GM12878 (cell line): ENCODE results near the gene CD244. TPM values are rescaled to one million over a fixed set of nuclear protein-coding genes. Genes with fewer than 3 reads are reported as not detected.

Experiments used
- ATAC-seq: fragments of 200-7000 bp; cut with Tn5 transposase; 3 replicates; pipeline ENCODE4 v1.9.1; 2020; ENCODE audit warnings: mild to moderate bottlenecking, moderate library complexity
- BruUV-seq: library from RNA; stranded (reverse); fragments of 400-500 nt; replicated peaks from 2 replicates; lab custom pipeline; 2021; lab: Mats Ljungman, UMichigan
- CTCF ChIA-PET: fragments of 300-600 bp; sonication (Branson Sonifier 250); formaldehyde crosslinking; extraction: SDS; loops from one replicate; lab custom pipeline; 2021; ENCODE audit warnings: inconsistent platforms; lab: Yijun Ruan, JAX
- POLR2A ChIA-PET: fragments of 350-600 bp; formaldehyde crosslinking; extraction: SDS; loops from one replicate; lab custom pipeline; 2021; ENCODE audit warnings: inconsistent platforms; lab: Charles Lee
- RAD21 ChIA-PET: fragments of 300-600 bp; sonication (Branson Sonifier 250); formaldehyde crosslinking; loops from one replicate; lab custom pipeline; 2023; ENCODE audit warnings: antibody characterized with exemption; ENCODE audit not compliant: unreplicated experiment; lab: Charles Lee
- SMC1A ChIA-PET: fragments of 300-600 bp; sonication (Branson Sonifier 250); formaldehyde crosslinking; loops from one replicate; lab custom pipeline; 2023; ENCODE audit not compliant: unreplicated experiment, uncharacterized antibody; lab: Charles Lee
- DNase-seq: peaks from one replicate; pipeline ENCODE4 v3.0.0-alpha.2; 2011; ENCODE audit warnings: low read depth, low spot score
- FAIRE-seq: peaks from 3 replicates; lab custom pipeline; 2011; peaks lifted over from hg19 to GRCh38; lab: Jason Lieb, UNC
- H2AFZ ChIP-seq: 2 replicates; pipeline ENCODE4 v1.6.0; 2011; ENCODE audit warnings: low read depth, low read length, control low read depth; ENCODE audit not compliant: control insufficient read depth
- H3K27ac ChIP-seq: 2 replicates; pipeline ENCODE4 v1.5.1; 2011; ENCODE audit warnings: control low read depth; ENCODE audit not compliant: control insufficient read depth, insufficient read depth
- H3K27me3 ChIP-seq, 2 experiments: replicated peaks in 1 of 2; 2 replicates each; pipeline versions ENCODE4 v1.6.0 to v1.6.1; 2011; ENCODE audit warnings: low read length in 1 of 2; ENCODE audit not compliant: control insufficient read depth in 2 of 2, insufficient read depth in 2 of 2
- H3K36me3 ChIP-seq, 2 experiments: 2 replicates each; pipeline ENCODE4 v1.5.1; 2011; ENCODE audit warnings: low read length in 1 of 2; ENCODE audit not compliant: control insufficient read depth in 2 of 2, insufficient read depth in 2 of 2
- H3K4me1 ChIP-seq: 2 replicates; pipeline ENCODE4 v1.6.1; 2011; ENCODE audit warnings: mild to moderate bottlenecking, low read length, moderate library complexity, mixed read lengths; ENCODE audit not compliant: control insufficient read depth, insufficient read depth
- H3K4me2 ChIP-seq: 2 replicates; pipeline ENCODE4 v1.6.0; 2011; ENCODE audit warnings: control low read depth; ENCODE audit not compliant: control insufficient read depth, insufficient read depth
- H3K4me3 ChIP-seq: fragments of 200-600 bp; sonication (generic); 2 replicates; pipeline ENCODE4 v1.5.1; 2016
- H3K79me2 ChIP-seq: 2 replicates; pipeline ENCODE4 v1.6.0; 2011; ENCODE audit warnings: low read length; ENCODE audit not compliant: control insufficient read depth, insufficient read depth
- H3K9ac ChIP-seq: 2 replicates; pipeline ENCODE4 v1.8.0; 2011; ENCODE audit warnings: low read length, control low read depth, mixed read lengths; ENCODE audit not compliant: control insufficient read depth, insufficient read depth
- H3K9me3 ChIP-seq: replicated peaks from 3 replicates; pipeline ENCODE4 v1.5.1; 2011; ENCODE audit warnings: mild to moderate bottlenecking, low read length; ENCODE audit not compliant: control insufficient read depth, insufficient read depth
- H4K20me1 ChIP-seq: 2 replicates; pipeline ENCODE4 v1.6.0; 2011; ENCODE audit not compliant: control insufficient read depth, insufficient read depth
- BMI1 ChIP-seq: fragments of 450-650 bp; IDR thresholded peaks from 2 replicates; pipeline ENCODE4 v1.6.1; 2016; ENCODE audit warnings: mild to moderate bottlenecking, moderate library complexity, borderline replicate concordance
- ETV6 ChIP-seq, 2 experiments: fragments of 450-650 bp in 1 of 2; IDR thresholded peaks in 1 of 2; conservative IDR thresholded peaks in 1 of 2; 2 replicates each; pipeline ENCODE4 v1.6.1; 2014; ENCODE audit warnings: antibody characterized with exemption in 1 of 2, borderline replicate concordance in 1 of 2, low read depth in 1 of 2, mild to moderate bottlenecking in 1 of 2, moderate library complexity in 1 of 2
- FOS ChIP-seq: IDR thresholded peaks from 3 replicates; pipeline ENCODE4 v1.6.1; 2011; ENCODE audit warnings: borderline replicate concordance; ENCODE audit not compliant: insufficient read length; ENCODE audit errors: extremely low read depth
- IKZF2 ChIP-seq, 2 experiments: fragments of 450-650 bp; IDR thresholded peaks; 2 replicates each; pipeline ENCODE4 v1.6.1; 2017; ENCODE audit warnings: mild to moderate bottlenecking in 2 of 2, moderate library complexity in 2 of 2
- LARP7 ChIP-seq: fragments of 450-650 bp; IDR thresholded peaks from 2 replicates; pipeline ENCODE4 v1.6.1; 2017; ENCODE audit warnings: mild to moderate bottlenecking
- MEF2B ChIP-seq: fragments of 450-650 bp; IDR thresholded peaks from 2 replicates; pipeline ENCODE4 v1.6.1; 2018; ENCODE audit warnings: mild to moderate bottlenecking, moderate library complexity; ENCODE audit not compliant: partially characterized antibody, poor library complexity, severe bottlenecking
- POU2F2 ChIP-seq: IDR thresholded peaks from 3 replicates; pipeline ENCODE4 v1.6.1; 2011; ENCODE audit warnings: low read depth, mild to moderate bottlenecking, low read length, borderline replicate concordance
- RCOR1 ChIP-seq: conservative IDR thresholded peaks from 2 replicates; pipeline ENCODE4 v1.6.1; 2012; ENCODE audit warnings: low read depth, low read length, improper control_type of control experiment
- SMAD5 ChIP-seq: IDR thresholded peaks from 2 replicates; pipeline ENCODE4 v1.6.1; 2016; ENCODE audit warnings: antibody characterized with exemption, low read depth
- STAT3 ChIP-seq: IDR thresholded peaks from 2 replicates; pipeline ENCODE4 v1.6.1; 2011; ENCODE audit warnings: low read depth, low read length, improper control_type of control experiment
- TARDBP ChIP-seq: IDR thresholded peaks from 2 replicates; pipeline ENCODE4 v1.6.1; 2016; ENCODE audit warnings: borderline replicate concordance
- YBX1 ChIP-seq: fragments of 450-650 bp; IDR thresholded peaks from 2 replicates; pipeline ENCODE4 v1.6.1; 2016; ENCODE audit warnings: antibody characterized with exemption
- WGBS: methylation state at CpG from one replicate; pipeline ENCODE4 v1.1.6; 2016; ENCODE audit warnings: low lambda C conversion rate; ENCODE audit not compliant: insufficient replicate concordance, insufficient coverage; ENCODE audit errors: missing lambda C conversion rate; 5-methylcytosine and 5-hydroxymethylcytosine counted together
- in situ Hi-C: fragments of 300-500 bp; cut with MboI; formaldehyde crosslinking; loops from 9 replicates; pipeline ENCODE4 v1.14.3; 2018; ENCODE audit warnings: mixed read lengths
- intact Hi-C: fragments of 100-400 bp; cut with micrococcal nuclease; formaldehyde crosslinking; loops from one replicate; pipeline ENCODE4 v1.14.2; 2022; ENCODE audit not compliant: unreplicated experiment
- polyA plus RNA-seq, 11 experiments: library from polyadenylated mRNA; depleted of rRNA in 4 of 11; unstranded in 6 of 11; stranded (reverse) in 5 of 11; fragments of >200 nt; fragmentation: Nextera tagmentation in 4 of 11; fragmentation: Illumina TruSeq in 1 of 11; extraction: Ambion mirVana in 4 of 11; extraction: Trizol in 1 of 11; gene quantifications; 1 replicate in 1 of 11; 2 replicates in 10 of 11; pipeline versions ENCODE4 v1.2.1 to v1.2.3, GENCODE V29; 2011 to 2016; ENCODE audit warnings: inconsistent platforms in 2 of 11, missing spikeins in 2 of 11, low read depth in 1 of 11
- total RNA-seq, 4 experiments: library from RNA; depleted of rRNA in 3 of 4; stranded (reverse); fragments of >200 nt in 3 of 4; fragmentation: Illumina TruSeq in 1 of 4; extraction: Trizol in 1 of 4; gene quantifications; 2 replicates each; pipeline versions ENCODE4 v1.2.1 to v1.2.3, GENCODE V29; 2013 to 2021
- TF ChIP-seq, protein P1 (sequence below): fragments of 450-650 bp; IDR thresholded peaks from 2 replicates; pipeline ENCODE4 v1.6.1; 2018; ENCODE audit warnings: borderline replicate concordance, mild to moderate bottlenecking; ENCODE audit not compliant: partially characterized antibody
- TF ChIP-seq, protein P2 (sequence below): fragments of 450-650 bp; IDR thresholded peaks from 2 replicates; pipeline ENCODE4 v1.6.1; 2014; ENCODE audit warnings: mild to moderate bottlenecking

Gene CD244
- total and polyA plus RNA-seq, 10 of the 15 experiments (the other 5 are each of a cell fraction or from before 2014, with no cell fraction given) = 0.24 to 13.6 (median 0.73) TPM

DNA sequence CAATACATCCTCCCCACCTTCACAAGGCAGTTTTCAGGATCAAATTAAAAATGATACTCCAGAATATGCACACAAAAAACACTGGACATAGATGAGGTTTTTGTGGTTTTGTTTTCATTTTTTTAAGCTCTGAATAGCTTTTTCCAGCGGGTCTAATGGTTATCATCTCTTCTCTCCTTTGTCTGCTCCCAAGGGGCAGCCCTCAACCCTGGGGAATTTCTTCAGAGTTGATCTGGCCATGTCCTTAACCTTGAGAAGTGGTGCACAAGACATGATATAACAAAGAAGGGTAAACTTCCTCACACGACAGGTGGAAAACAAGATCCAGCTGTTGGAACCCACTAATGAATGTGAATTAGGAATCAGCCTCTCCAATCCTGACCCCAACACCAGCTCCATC lies 1.5 kb upstream of the CD244 start:
- ChIA-PET RAD21 (interaction anchor here (0.7 to 4.6 kb wide), 9 partner anchors 8 to 199 kb away, joined by 3 to 24 read pairs (median 11); no protein-coding TSS in a partner anchor), SMC1A (interaction anchor here (0.8 to 6.7 kb wide), 13 partner anchors 8 to 192 kb away, joined by 3 to 41 read pairs (median 10); partner anchors contain the start of gene ITLN2), POLR2A (interaction anchor here (0.6 to 3.8 kb wide), 7 partner anchors 9 to 130 kb away, joined by 3 to 13 read pairs (median 4); no protein-coding TSS in a partner anchor), CTCF (interaction anchor here (0.7 to 7.0 kb wide), 17 partner anchors 10 to 156 kb away, joined by 3 to 99 read pairs (median 4); no protein-coding TSS in a partner anchor)
- Histone ChIP-seq H3K9ac (no peak overlapping the region), H2AFZ (no peak overlapping the region), H3K4me1 (peaks cover 15% of the 10 kb centered on the region), H3K9me3 (no peaks in the 10 kb centered on the region), H3K36me3 (no peaks in the 10 kb centered on the region), H3K27ac (no peak overlapping the region), H3K27me3 (no peaks in the 10 kb centered on the region), H3K4me2 (no peak overlapping the region), H3K4me3 (no peak overlapping the region), H4K20me1 (no peaks in the 10 kb centered on the region), H3K79me2 (no peaks in the 10 kb centered on the region)
- intact Hi-C loops = no loop called here
- FAIRE-seq (no peak), DNase-seq (no peak), ATAC-seq (no peak)
- in situ Hi-C loops = no loop called here
- WGBS = 49% methylated on average over 2 of the region's 2 CpGs
- no TSS peak for BruUV-seq
- TF ChIP-seq IKZF2 (IDR thresholded peaks at IDR 0.05) (0 out of 4 replicates have a peak, but pooled peaks have one; percentile 1 to 2), RCOR1 (no peak), MEF2B (peak; percentile 78)

DNA sequence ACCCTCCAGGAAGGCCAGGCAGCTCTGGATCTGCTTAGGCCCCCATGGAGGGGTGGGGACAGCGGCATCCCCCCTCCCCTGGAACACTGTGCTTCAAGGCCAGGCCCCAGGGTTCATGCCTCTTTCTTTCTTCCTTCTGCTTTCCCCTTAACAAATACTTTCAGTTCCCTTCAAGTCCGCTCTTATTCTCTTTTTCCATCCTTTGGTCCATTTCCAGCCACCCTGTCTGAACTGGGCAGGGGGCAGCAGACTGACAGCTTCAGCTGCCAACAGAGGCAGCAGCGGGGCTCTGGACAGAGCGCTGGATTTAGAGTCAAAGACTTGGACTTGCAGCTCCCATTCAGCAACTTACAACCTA lies 1.1 kb upstream of the CD244 start:
- no peak overlapping the region for H3K27ac ChIP-seq
- ChIA-PET POLR2A (interaction anchor here (0.6 to 3.8 kb wide), 5 partner anchors 8 to 87 kb away, joined by 3 to 13 read pairs (median 4); no protein-coding TSS in a partner anchor), RAD21 (interaction anchor here (1.0 to 4.6 kb wide), 10 partner anchors 8 to 199 kb away, joined by 3 to 24 read pairs (median 10); no protein-coding TSS in a partner anchor), CTCF (interaction anchor here (0.7 to 7.0 kb wide), 14 partner anchors 11 to 93 kb away, joined by 3 to 99 read pairs (median 4); no protein-coding TSS in a partner anchor), SMC1A (interaction anchor here (0.8 to 6.7 kb wide), 13 partner anchors 8 to 96 kb away, joined by 3 to 41 read pairs (median 10); partner anchors contain the start of gene ITLN2)
- DNase-seq (no peak), ATAC-seq (0 out of 3 replicates have a peak, but pooled peaks have one; percentile 6), FAIRE-seq (no peak)
- H3K4me1 ChIP-seq = peaks cover 15% of the 10 kb centered on the region
- H3K79me2 ChIP-seq = no peaks in the 10 kb centered on the region
- H3K27me3 ChIP-seq = no peaks in the 10 kb centered on the region
- no peak overlapping the region for H3K4me3 ChIP-seq
- H3K9ac ChIP-seq = no peak overlapping the region
- H3K36me3 ChIP-seq = no peaks in the 10 kb centered on the region
- in situ Hi-C loops = no loop called here
- no TSS peak for BruUV-seq
- WGBS = 83% methylated on average over 4 of the region's 4 CpGs
- H3K9me3 ChIP-seq = no peaks in the 10 kb centered on the region
- intact Hi-C loops = no loop called here
- no peaks in the 10 kb centered on the region for H4K20me1 ChIP-seq
- no peak overlapping the region for H3K4me2 ChIP-seq
- H2AFZ ChIP-seq = no peak overlapping the region
- TF ChIP-seq FOS (no peak), TARDBP (no peak), BMI1 (no peak), STAT3 (no peak), SMAD5 (no peak), POU2F2 (no peak), LARP7 (no peak), ETV6 (conservative IDR thresholded peaks at IDR 0.05 in 1 of 2, IDR thresholded peaks at IDR 0.05 in 1 of 2; ENCODE audit: borderline replicate concordance in 1 of 2, low read depth in 1 of 2) (no peak), YBX1 (no peak)
- TF ChIP-seq, protein P1, sequence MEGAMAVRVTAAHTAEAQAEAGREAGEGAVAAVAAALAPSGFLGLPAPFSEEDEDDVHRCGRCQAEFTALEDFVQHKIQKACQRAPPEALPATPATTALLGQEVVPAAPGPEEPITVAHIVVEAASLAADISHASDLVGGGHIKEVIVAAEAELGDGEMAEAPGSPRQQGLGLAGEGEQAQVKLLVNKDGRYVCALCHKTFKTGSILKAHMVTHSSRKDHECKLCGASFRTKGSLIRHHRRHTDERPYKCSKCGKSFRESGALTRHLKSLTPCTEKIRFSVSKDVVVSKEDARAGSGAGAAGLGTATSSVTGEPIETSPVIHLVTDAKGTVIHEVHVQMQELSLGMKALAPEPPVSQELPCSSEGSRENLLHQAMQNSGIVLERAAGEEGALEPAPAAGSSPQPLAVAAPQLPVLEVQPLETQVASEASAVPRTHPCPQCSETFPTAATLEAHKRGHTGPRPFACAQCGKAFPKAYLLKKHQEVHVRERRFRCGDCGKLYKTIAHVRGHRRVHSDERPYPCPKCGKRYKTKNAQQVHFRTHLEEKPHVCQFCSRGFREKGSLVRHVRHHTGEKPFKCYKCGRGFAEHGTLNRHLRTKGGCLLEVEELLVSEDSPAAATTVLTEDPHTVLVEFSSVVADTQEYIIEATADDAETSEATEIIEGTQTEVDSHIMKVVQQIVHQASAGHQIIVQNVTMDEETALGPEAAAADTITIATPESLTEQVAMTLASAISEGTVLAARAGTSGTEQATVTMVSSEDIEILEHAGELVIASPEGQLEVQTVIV = no peak
- TF ChIP-seq, protein P2, sequence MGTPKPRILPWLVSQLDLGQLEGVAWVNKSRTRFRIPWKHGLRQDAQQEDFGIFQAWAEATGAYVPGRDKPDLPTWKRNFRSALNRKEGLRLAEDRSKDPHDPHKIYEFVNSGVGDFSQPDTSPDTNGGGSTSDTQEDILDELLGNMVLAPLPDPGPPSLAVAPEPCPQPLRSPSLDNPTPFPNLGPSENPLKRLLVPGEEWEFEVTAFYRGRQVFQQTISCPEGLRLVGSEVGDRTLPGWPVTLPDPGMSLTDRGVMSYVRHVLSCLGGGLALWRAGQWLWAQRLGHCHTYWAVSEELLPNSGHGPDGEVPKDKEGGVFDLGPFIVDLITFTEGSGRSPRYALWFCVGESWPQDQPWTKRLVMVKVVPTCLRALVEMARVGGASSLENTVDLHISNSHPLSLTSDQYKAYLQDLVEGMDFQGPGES = no peak
